HepG2 (cell line): ENCODE measurements around the gene MIA. TPM values are rescaled to one million over a fixed set of nuclear protein-coding genes. Genes with fewer than 3 reads are reported as not detected.
A peak's percentile ranks its signal among the peaks of the same experiment; 100 is the strongest.

Source experiments
- AHR ChIP-seq: IDR thresholded peaks from 2 replicates; pipeline ENCODE4 v1.6.1; 2018; ENCODE audit warnings: missing genetic modification reagents, missing compliant biosample characterization
- CEBPB ChIP-seq: IDR thresholded peaks from 2 replicates; pipeline ENCODE4 v1.6.1; 2011; ENCODE audit warnings: low read depth, low read length, improper control_type of control experiment, borderline replicate concordance
- CHD4 ChIP-seq: fragments of 200-600 bp; sonication (generic); IDR thresholded peaks from 2 replicates; pipeline ENCODE4 v1.7.0; 2017; ENCODE audit warnings: mild to moderate bottlenecking, low read length, borderline replicate concordance
- CREM ChIP-seq, 2 experiments: sonication (generic) in 1 of 2; formaldehyde crosslinking in 1 of 2; IDR thresholded peaks; 2 replicates each; pipeline versions ENCODE4 v1.4.0 to v1.6.1; 2016 to 2020; ENCODE audit warnings: antibody characterized with exemption in 1 of 2, mild to moderate bottlenecking in 1 of 2, missing genetic modification reagents in 1 of 2
- DRAP1 ChIP-seq: IDR thresholded peaks from 2 replicates; pipeline ENCODE4 v1.6.1; 2016; ENCODE audit warnings: missing genetic modification reagents, missing compliant biosample characterization
- EEA1 ChIP-seq: sonication (generic); formaldehyde crosslinking; IDR thresholded peaks from 2 replicates; pipeline ENCODE4 v1.5.1; 2020; ENCODE audit warnings: mild to moderate bottlenecking, missing genetic modification reagents, borderline replicate concordance
- EP300 ChIP-seq, 3 experiments: sonication (generic) in 1 of 3; formaldehyde crosslinking in 1 of 3; IDR thresholded peaks; 2 replicates each; pipeline versions ENCODE4 v1.5.1 to v1.6.1; 2011 to 2020; ENCODE audit warnings: low read depth in 2 of 3, low read length in 2 of 3, borderline replicate concordance in 1 of 3, improper control_type of control experiment in 1 of 3, mild to moderate bottlenecking in 1 of 3, missing genetic modification reagents in 1 of 3, moderate library complexity in 1 of 3
- HMG20B ChIP-seq: conservative IDR thresholded peaks from 2 replicates; pipeline ENCODE4 v1.6.1; 2016; ENCODE audit warnings: missing genetic modification reagents, missing compliant biosample characterization
- HNF4G ChIP-seq, 2 experiments: sonication (generic) in 1 of 2; formaldehyde crosslinking in 1 of 2; IDR thresholded peaks; 2 replicates each; pipeline versions ENCODE4 v1.4.0 to v1.6.1; 2011 to 2020; ENCODE audit warnings: borderline replicate concordance in 2 of 2, low read depth in 2 of 2, mild to moderate bottlenecking in 2 of 2, low read length in 1 of 2, missing genetic modification reagents in 1 of 2, moderate library complexity in 1 of 2
- LCORL ChIP-seq, 2 experiments: fragments of 450-650 bp in 1 of 2; sonication (generic) in 1 of 2; formaldehyde crosslinking in 1 of 2; IDR thresholded peaks; 2 replicates each; pipeline versions ENCODE4 v1.5.0 to v1.6.1; 2017 to 2020; ENCODE audit warnings: antibody characterized with exemption in 1 of 2, missing genetic modification reagents in 1 of 2
- NCOA1 ChIP-seq: sonication (generic); formaldehyde crosslinking; IDR thresholded peaks from 2 replicates; pipeline ENCODE4 v1.9.0; 2021; ENCODE audit warnings: missing genetic modification reagents
- PCBP1 ChIP-seq: fragments of 200-400 bp; formaldehyde crosslinking; IDR thresholded peaks from 2 replicates; pipeline ENCODE4 v1.6.1; 2017; ENCODE audit warnings: mild to moderate bottlenecking, low read depth, low read length, borderline replicate concordance
- TSC22D2 ChIP-seq: sonication (generic); formaldehyde crosslinking; IDR thresholded peaks from 2 replicates; pipeline ENCODE4 v1.5.1; 2020; ENCODE audit warnings: missing genetic modification reagents, mild to moderate bottlenecking, borderline replicate concordance
- ZFY ChIP-seq: sonication (generic); formaldehyde crosslinking; IDR thresholded peaks from 2 replicates; pipeline ENCODE4 v1.4.0; 2020; ENCODE audit warnings: missing genetic modification reagents
- ZNF205 ChIP-seq: IDR thresholded peaks from 2 replicates; pipeline ENCODE4 v1.6.1; 2018; ENCODE audit warnings: missing biosample characterization, missing genetic modification reagents
- ZNF281 ChIP-seq: sonication (generic); formaldehyde crosslinking; IDR thresholded peaks from 2 replicates; pipeline ENCODE4 v1.4.0; 2020; ENCODE audit warnings: missing genetic modification reagents, borderline replicate concordance
- polyA plus RNA-seq, 8 experiments: library from polyadenylated mRNA; depleted of rRNA in 3 of 8; stranded (reverse) in 7 of 8; unstranded in 1 of 8; fragments of >200 nt; fragmentation: Illumina TruSeq in 4 of 8; extraction: Trizol in 4 of 8; gene quantifications; 2 replicates each; pipeline versions ENCODE4 v1.2.1 to v1.2.3, GENCODE V29; 2011 to 2016; ENCODE audit warnings: low read depth in 4 of 8, missing spikeins in 1 of 8, mixed read lengths in 1 of 8; ENCODE audit not compliant: insufficient read depth in 1 of 8
- total RNA-seq, 5 experiments: library from RNA; depleted of rRNA; stranded (reverse); fragments of >200 nt; fragmentation: Illumina TruSeq; extraction: Trizol; gene quantifications; 2 replicates each; pipeline ENCODE4 v1.2.3, GENCODE V29; 2016; ENCODE audit warnings: low read depth in 1 of 5
- TF ChIP-seq, protein P1 (sequence below): IDR thresholded peaks from 2 replicates; pipeline ENCODE4 v1.6.1; 2016; ENCODE audit warnings: missing compliant biosample characterization, missing genetic modification reagents, borderline replicate concordance
- TF ChIP-seq, protein P2 (sequence below): sonication (generic); formaldehyde crosslinking; IDR thresholded peaks from 2 replicates; pipeline ENCODE4 v1.5.1; 2020; ENCODE audit warnings: mild to moderate bottlenecking, moderate library complexity, missing genetic modification reagents

The MIA gene
- total and polyA plus RNA-seq, 2 of the 13 experiments (the other 11 are each of a cell fraction or from before 2014, with no cell fraction given) = 0.61 TPM; not detected in 1

- TF ChIP-seq ZFY (peak; percentile 0; the same call in 1 of the 2 replicates), AHR (CRISPR knock-in tag) (no peak), CHD4 (no peak), HMG20B (no peak), TSC22D2 (CRISPR knock-in tag) (no peak), CEBPB (peak; percentile 36; the same call in 1 of the 2 replicates), EEA1 (CRISPR knock-in tag) (no peak), ZNF281 (CRISPR knock-in tag) (0 out of 2 replicates have a peak, but pooled peaks have one; percentile 3), DRAP1 (CRISPR knock-in tag) (peak; percentile 66), EP300 (IDR thresholded peaks at IDR 0.05; ENCODE audit: low read depth in 2 of 2, low read length in 2 of 2) (no peak), EP300 (CRISPR knock-in tag; IDR thresholded peaks at IDR 0.05; ENCODE audit: borderline replicate concordance) (no peak), PCBP1 (0 out of 2 replicates have a peak, but pooled peaks have one; percentile 50), ZNF205 (CRISPR knock-in tag) (no peak), NCOA1 (no peak), LCORL (IDR thresholded peaks at IDR 0.05) (no peak), LCORL (CRISPR knock-in tag; IDR thresholded peaks at IDR 0.05) (no peak), HNF4G (IDR thresholded peaks at IDR 0.05; ENCODE audit: borderline replicate concordance, low read depth, low read length) (peak; percentile 2; the same call in 1 of the 2 replicates), HNF4G (CRISPR knock-in tag; IDR thresholded peaks at IDR 0.05; ENCODE audit: borderline replicate concordance, low read depth) (no peak), CREM (IDR thresholded peaks at IDR 0.05) (peak; percentile 34; the same call in 1 of the 2 replicates), CREM (CRISPR knock-in tag; IDR thresholded peaks at IDR 0.05) (no peak)
- TF ChIP-seq, protein P1, sequence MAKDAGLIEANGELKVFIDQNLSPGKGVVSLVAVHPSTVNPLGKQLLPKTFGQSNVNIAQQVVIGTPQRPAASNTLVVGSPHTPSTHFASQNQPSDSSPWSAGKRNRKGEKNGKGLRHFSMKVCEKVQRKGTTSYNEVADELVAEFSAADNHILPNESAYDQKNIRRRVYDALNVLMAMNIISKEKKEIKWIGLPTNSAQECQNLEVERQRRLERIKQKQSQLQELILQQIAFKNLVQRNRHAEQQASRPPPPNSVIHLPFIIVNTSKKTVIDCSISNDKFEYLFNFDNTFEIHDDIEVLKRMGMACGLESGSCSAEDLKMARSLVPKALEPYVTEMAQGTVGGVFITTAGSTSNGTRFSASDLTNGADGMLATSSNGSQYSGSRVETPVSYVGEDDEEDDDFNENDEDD = no peak
- TF ChIP-seq, protein P2, sequence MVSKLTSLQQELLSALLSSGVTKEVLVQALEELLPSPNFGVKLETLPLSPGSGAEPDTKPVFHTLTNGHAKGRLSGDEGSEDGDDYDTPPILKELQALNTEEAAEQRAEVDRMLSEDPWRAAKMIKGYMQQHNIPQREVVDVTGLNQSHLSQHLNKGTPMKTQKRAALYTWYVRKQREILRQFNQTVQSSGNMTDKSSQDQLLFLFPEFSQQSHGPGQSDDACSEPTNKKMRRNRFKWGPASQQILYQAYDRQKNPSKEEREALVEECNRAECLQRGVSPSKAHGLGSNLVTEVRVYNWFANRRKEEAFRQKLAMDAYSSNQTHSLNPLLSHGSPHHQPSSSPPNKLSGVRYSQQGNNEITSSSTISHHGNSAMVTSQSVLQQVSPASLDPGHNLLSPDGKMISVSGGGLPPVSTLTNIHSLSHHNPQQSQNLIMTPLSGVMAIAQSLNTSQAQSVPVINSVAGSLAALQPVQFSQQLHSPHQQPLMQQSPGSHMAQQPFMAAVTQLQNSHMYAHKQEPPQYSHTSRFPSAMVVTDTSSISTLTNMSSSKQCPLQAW (CRISPR knock-in tag) = no peak
These were observed 23.6 kb downstream of the MIA start, which contains the start of gene EGLN2 (continued) for GRCh38 chr19:40798683-40799557.
